GM12878 (cell line): ENCODE results near the gene CERK. TPM values are rescaled to one million over a fixed set of nuclear protein-coding genes. Genes with fewer than 3 reads are reported as not detected.
A peak's percentile ranks its signal among the peaks of the same experiment; 100 is the strongest.

Source experiments
- BCLAF1 ChIP-seq: fragments of 450-650 bp; IDR thresholded peaks from 2 replicates; pipeline ENCODE4 v1.6.1; 2017; ENCODE audit warnings: antibody characterized with exemption, mild to moderate bottlenecking, moderate library complexity
- BRCA1 ChIP-seq: IDR thresholded peaks from 2 replicates; pipeline ENCODE4 v1.6.1; 2011; ENCODE audit warnings: low read depth, low read length, improper control_type of control experiment
- CHD1 ChIP-seq: IDR thresholded peaks from 2 replicates; pipeline ENCODE4 v1.6.1; 2012; ENCODE audit warnings: low read depth, low read length, improper control_type of control experiment
- CHD4 ChIP-seq: fragments of 200-600 bp; sonication (generic); IDR thresholded peaks from 2 replicates; pipeline ENCODE4 v1.6.1; 2016; ENCODE audit warnings: mild to moderate bottlenecking
- FOXM1 ChIP-seq: IDR thresholded peaks from 2 replicates; pipeline ENCODE4 v1.6.1; 2012; ENCODE audit warnings: low read depth, mild to moderate bottlenecking, inconsistent platforms, low read length, moderate library complexity
- IKZF2 ChIP-seq, 2 experiments: fragments of 450-650 bp; IDR thresholded peaks; 2 replicates each; pipeline ENCODE4 v1.6.1; 2017; ENCODE audit warnings: mild to moderate bottlenecking in 2 of 2, moderate library complexity in 2 of 2
- KAT2A ChIP-seq: conservative IDR thresholded peaks from 2 replicates; pipeline ENCODE4 v1.6.1; 2011; ENCODE audit warnings: low read depth, low read length; ENCODE audit not compliant: control insufficient read depth
- NR2C2 ChIP-seq: IDR thresholded peaks from 2 replicates; pipeline ENCODE4 v1.6.1; 2011; ENCODE audit warnings: borderline replicate concordance, low read depth; ENCODE audit not compliant: control insufficient read depth, insufficient read length
- NRF1 ChIP-seq: conservative IDR thresholded peaks from 2 replicates; pipeline ENCODE4 v1.6.1; 2011; ENCODE audit warnings: mild to moderate bottlenecking, low read depth, low read length, improper control_type of control experiment
- PKNOX1 ChIP-seq: fragments of 450-650 bp; IDR thresholded peaks from 2 replicates; pipeline ENCODE4 v1.6.1; 2016; ENCODE audit warnings: mild to moderate bottlenecking
- POLR2AphosphoS2 ChIP-seq: IDR thresholded peaks from 2 replicates; pipeline ENCODE4 v1.6.1; 2011; ENCODE audit warnings: low read depth, mild to moderate bottlenecking, low read length, improper control_type of control experiment, moderate library complexity
- POLR2AphosphoS5 ChIP-seq: IDR thresholded peaks from 2 replicates; pipeline ENCODE4 v1.6.1; 2011; ENCODE audit warnings: mild to moderate bottlenecking, low read length, inconsistent platforms
- SMAD5 ChIP-seq: IDR thresholded peaks from 2 replicates; pipeline ENCODE4 v1.6.1; 2016; ENCODE audit warnings: antibody characterized with exemption, low read depth
- polyA plus RNA-seq, 11 experiments: library from polyadenylated mRNA; depleted of rRNA in 4 of 11; unstranded in 6 of 11; stranded (reverse) in 5 of 11; fragments of >200 nt; fragmentation: Nextera tagmentation in 4 of 11; fragmentation: Illumina TruSeq in 1 of 11; extraction: Ambion mirVana in 4 of 11; extraction: Trizol in 1 of 11; gene quantifications; 1 replicate in 1 of 11; 2 replicates in 10 of 11; pipeline versions ENCODE4 v1.2.1 to v1.2.3, GENCODE V29; 2011 to 2016; ENCODE audit warnings: inconsistent platforms in 2 of 11, missing spikeins in 2 of 11, low read depth in 1 of 11
- total RNA-seq, 4 experiments: library from RNA; depleted of rRNA in 3 of 4; stranded (reverse); fragments of >200 nt in 3 of 4; fragmentation: Illumina TruSeq in 1 of 4; extraction: Trizol in 1 of 4; gene quantifications; 2 replicates each; pipeline versions ENCODE4 v1.2.1 to v1.2.3, GENCODE V29; 2013 to 2021
- TF ChIP-seq, protein P1 (sequence below): IDR thresholded peaks from 2 replicates; pipeline ENCODE4 v1.6.1; 2011; ENCODE audit warnings: mild to moderate bottlenecking, low read depth, low read length, moderate library complexity; ENCODE audit not compliant: insufficient replicate concordance

The CERK gene
- total and polyA plus RNA-seq, 10 of the 15 experiments (the other 5 are each of a cell fraction or from before 2014, with no cell fraction given), result 4.0 to 41.1 (median 30.2) TPM

DNA sequence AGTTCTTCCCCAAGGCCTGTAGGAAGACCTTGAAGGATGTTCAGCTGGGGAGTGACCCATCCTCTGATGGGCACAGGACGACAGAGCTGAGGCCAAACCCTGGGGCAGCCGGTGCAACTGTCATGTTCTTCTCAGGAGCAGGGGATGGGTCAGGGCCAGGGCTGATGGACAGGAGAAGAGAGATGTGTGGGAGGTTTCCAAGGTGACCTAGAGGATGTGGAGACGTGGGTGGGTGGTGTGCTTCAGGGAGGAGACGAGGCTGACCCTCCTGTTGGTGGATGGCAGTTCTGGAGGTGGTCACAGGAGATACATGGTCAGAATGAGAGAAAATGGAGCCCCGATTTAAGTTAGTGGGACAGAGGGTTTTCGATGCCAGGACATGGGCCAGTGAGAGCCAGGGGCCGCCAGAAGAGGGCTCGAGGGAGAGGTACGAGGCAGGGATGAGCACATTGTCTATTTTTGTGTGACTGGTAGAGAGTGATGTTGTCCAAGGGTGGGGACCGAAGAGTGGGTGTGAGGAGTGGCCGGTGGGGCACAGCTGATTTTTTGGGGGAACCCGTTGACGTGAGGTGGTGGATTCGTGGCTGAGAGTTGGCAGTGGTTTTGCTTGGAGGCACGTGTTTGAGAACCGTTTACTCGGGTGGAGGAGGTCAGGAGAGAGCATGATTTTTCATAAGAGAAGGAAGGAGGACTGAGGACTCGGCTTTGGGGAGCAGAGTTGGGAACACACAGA is 39.0 kb upstream of the CERK start (continued):
- TF ChIP-seq CHD1 (no peak), BRCA1 (no peak), IKZF2 (IDR thresholded peaks at IDR 0.05) (peak; percentile 26 to 45; a peak in 1 of 4 replicates), KAT2A (no peak), CHD4 (no peak), NR2C2 (no peak), BCLAF1 (no peak), PKNOX1 (peak; percentile 80), FOXM1 (no peak), POLR2AphosphoS2 (no peak), SMAD5 (no peak), NRF1 (no peak), POLR2AphosphoS5 (no peak; the same call in 1 of the 2 replicates)
- TF ChIP-seq, protein P1, sequence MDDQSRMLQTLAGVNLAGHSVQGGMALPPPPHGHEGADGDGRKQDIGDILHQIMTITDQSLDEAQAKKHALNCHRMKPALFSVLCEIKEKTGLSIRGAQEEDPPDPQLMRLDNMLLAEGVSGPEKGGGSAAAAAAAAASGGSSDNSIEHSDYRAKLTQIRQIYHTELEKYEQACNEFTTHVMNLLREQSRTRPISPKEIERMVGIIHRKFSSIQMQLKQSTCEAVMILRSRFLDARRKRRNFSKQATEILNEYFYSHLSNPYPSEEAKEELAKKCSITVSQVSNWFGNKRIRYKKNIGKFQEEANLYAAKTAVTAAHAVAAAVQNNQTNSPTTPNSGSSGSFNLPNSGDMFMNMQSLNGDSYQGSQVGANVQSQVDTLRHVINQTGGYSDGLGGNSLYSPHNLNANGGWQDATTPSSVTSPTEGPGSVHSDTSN, result peak; percentile 34
